Measurements from ENCODE around the gene RASD1.

The RASD1 gene

DNA sequence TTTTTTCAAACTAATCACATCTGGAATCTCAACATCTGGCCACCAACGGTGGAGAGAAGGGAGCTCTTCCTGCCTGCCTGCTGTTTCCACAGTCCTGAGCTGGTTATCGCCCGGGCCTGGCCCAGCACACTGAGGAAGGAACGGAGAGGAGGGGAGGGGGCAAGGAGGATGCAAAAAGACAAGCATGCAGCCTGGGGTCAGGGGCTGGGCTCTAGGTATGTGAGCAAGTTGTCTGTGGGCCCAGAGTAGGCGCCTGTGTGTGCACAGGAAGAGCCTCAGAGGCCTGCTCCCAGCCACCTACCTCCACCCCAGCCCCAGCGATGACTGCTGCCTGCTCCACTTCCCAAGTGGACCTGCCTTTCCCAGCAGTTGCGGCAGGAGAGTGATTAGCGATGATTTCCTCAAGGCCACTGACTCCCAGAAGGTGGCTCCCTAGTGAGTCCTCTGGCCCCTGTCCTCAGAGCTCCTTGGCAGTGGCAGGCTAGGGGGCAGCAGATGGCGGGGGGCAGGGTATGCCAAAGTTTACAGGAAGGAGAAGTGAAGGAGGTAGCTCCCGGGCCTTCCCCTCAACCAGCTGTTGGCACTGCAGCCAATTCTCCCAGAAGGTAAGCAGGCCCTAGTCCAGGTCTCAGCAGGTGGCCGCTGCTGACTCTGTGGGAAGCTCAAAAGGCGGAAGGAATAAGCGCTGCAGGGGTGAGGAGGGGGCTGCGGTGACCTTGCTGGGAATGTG is 27.0 kb upstream of the RASD1 start:
- no peaks in the 10 kb centered on the region for H3K36me3 Mint-ChIP-seq (ENCODE audit: insufficient read depth)
- no peak overlapping the region for H3K4me3 Mint-ChIP-seq
- ATAC-seq (replicated peaks; ENCODE audit: extremely low read depth, poor library complexity, severe bottlenecking) (no peak), DNase-seq (ENCODE audit: low spot score in 2 of 2) (no peak)
- H3K27ac Mint-ChIP-seq (ENCODE audit: low read depth): no peak overlapping the region
- no peaks in the 10 kb centered on the region for H3K27me3 Mint-ChIP-seq
- H3K9me3 Mint-ChIP-seq: no peaks in the 10 kb centered on the region
- no peaks in the 10 kb centered on the region for H3K4me1 Mint-ChIP-seq

DNA sequence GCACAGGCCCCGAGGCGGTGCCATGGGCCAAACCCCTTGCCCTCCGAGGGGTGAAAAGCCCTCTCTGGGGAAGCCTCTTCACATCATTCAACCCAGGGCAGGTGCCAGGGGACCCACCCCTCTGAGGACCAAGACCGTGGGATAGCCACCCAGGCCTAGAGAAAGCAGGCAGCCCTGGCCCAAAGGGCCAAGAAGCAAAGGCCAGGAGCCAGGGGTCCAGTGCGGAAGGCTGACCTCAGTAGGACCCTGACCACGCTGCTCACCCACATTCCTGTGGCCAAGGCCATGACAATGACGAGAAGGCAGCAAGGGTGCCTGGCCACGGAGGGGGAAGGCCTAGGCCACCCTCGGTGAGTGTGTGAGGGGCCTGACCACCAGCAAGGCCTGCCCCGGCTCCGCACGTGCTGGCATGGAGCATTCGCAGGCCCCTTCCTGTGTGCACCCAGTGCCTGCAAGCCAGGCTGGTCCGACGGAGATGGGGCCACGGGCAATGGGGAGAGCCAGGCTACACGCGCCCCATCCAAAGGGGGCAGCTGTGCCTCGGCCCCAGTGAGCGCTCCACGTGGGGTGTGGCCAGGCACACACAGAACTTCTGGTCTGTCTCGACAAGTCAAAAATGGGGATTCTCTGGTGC is 24.5 kb upstream of the RASD1 start:
- no peak overlapping the region for H3K27ac Mint-ChIP-seq (ENCODE audit: low read depth)
- no peaks in the 10 kb centered on the region for H3K27me3 Mint-ChIP-seq
- ATAC-seq (replicated peaks; ENCODE audit: extremely low read depth, poor library complexity, severe bottlenecking): no peak
- DNase-seq (ENCODE audit: low spot score in 2 of 2): no peak
- H3K4me1 Mint-ChIP-seq: peaks cover 5% of the 10 kb centered on the region
- H3K9me3 Mint-ChIP-seq: no peaks in the 10 kb centered on the region
- H3K4me3 Mint-ChIP-seq: no peak overlapping the region
- no peaks in the 10 kb centered on the region for H3K36me3 Mint-ChIP-seq (ENCODE audit: insufficient read depth)

DNA sequence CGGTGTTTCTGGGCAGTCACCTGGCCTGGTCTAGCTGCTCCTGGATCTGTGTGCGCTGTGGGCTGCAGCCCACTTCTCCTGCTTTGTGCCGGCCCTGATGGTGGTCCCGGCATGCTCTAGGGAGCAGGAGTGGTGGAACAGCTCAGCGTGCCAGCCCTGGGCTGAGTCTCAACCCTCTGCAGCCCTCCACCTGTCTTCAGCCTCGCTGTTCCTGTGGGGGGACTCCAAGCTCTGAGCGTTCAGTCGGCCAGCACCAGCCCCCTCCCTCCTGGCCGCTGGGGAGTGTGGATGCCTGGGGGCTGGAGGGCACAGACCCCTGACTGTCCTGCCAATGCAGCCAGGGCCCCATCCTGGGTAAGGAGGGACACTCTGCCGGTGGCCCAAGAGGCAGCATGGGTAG is 23.7 kb upstream of the RASD1 start:
- Mint-ChIP-seq H3K27me3 (no peaks in the 10 kb centered on the region), H3K36me3 (ENCODE audit: insufficient read depth) (no peaks in the 10 kb centered on the region), H3K4me1 (peaks cover 5% of the 10 kb centered on the region), H3K9me3 (no peaks in the 10 kb centered on the region), H3K4me3 (no peak overlapping the region), H3K27ac (ENCODE audit: low read depth) (no peak overlapping the region)
- no peak for DNase-seq (ENCODE audit: low spot score in 2 of 2)
- ATAC-seq (replicated peaks; ENCODE audit: extremely low read depth, poor library complexity, severe bottlenecking): no peak

DNA sequence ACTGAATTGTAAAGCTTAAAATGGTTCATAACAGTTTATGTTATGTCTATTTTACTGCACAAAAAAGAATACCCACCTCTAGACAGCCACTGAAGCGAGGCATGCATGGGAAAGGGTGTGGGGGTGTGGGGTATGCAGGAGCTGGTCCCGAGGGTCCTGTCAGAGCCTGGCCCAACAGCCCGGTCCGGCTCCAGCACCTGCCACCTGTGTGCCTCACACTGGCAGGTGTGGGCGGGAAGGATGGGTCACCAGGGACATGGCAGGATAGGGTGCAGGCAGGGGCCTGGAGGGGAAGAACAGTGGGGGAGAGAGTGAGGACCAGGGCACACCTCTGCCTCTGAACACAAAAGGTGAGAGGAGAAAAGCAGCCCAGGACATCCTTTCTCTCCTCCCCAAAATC is 22.8 kb upstream of the RASD1 start:
- ATAC-seq (replicated peaks; ENCODE audit: extremely low read depth, poor library complexity, severe bottlenecking): no peak
- H3K27ac Mint-ChIP-seq (ENCODE audit: low read depth): no peak overlapping the region
- no peaks in the 10 kb centered on the region for H3K36me3 Mint-ChIP-seq (ENCODE audit: insufficient read depth)
- H3K9me3 Mint-ChIP-seq: no peaks in the 10 kb centered on the region
- no peak for DNase-seq (ENCODE audit: low spot score in 2 of 2)
- peaks cover 5% of the 10 kb centered on the region for H3K4me1 Mint-ChIP-seq
- H3K27me3 Mint-ChIP-seq: no peaks in the 10 kb centered on the region
- H3K4me3 Mint-ChIP-seq: no peak overlapping the region

DNA sequence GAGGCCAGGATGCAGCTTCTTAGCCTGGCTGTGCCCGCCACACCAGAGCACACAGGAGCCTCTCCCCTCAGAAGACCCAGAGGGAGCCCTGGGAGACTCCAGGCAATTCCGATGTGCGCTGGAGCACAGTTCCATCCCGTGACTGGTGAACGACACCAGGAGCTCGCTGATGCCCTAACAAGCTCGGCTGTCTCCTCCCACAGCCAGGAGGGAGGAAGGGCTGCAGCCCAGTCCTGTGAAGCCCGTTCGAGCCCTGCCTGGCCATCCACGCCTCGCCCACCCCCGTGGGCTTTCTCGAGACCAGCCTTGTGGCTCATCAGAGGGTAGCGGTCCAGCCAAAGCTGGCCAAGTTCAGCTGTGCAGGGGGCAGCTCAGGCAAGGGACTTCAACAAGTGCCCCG is 21.8 kb upstream of the RASD1 start:
- peaks cover 5% of the 10 kb centered on the region for H3K4me1 Mint-ChIP-seq
- no peak for ATAC-seq (replicated peaks; ENCODE audit: extremely low read depth, poor library complexity, severe bottlenecking)
- no peak for DNase-seq (ENCODE audit: low spot score in 2 of 2)
- H3K36me3 Mint-ChIP-seq (ENCODE audit: insufficient read depth): no peaks in the 10 kb centered on the region
- H3K27ac Mint-ChIP-seq (ENCODE audit: low read depth): no peak overlapping the region
- no peaks in the 10 kb centered on the region for H3K27me3 Mint-ChIP-seq
- H3K9me3 Mint-ChIP-seq: no peaks in the 10 kb centered on the region
- no peak overlapping the region for H3K4me3 Mint-ChIP-seq

DNA sequence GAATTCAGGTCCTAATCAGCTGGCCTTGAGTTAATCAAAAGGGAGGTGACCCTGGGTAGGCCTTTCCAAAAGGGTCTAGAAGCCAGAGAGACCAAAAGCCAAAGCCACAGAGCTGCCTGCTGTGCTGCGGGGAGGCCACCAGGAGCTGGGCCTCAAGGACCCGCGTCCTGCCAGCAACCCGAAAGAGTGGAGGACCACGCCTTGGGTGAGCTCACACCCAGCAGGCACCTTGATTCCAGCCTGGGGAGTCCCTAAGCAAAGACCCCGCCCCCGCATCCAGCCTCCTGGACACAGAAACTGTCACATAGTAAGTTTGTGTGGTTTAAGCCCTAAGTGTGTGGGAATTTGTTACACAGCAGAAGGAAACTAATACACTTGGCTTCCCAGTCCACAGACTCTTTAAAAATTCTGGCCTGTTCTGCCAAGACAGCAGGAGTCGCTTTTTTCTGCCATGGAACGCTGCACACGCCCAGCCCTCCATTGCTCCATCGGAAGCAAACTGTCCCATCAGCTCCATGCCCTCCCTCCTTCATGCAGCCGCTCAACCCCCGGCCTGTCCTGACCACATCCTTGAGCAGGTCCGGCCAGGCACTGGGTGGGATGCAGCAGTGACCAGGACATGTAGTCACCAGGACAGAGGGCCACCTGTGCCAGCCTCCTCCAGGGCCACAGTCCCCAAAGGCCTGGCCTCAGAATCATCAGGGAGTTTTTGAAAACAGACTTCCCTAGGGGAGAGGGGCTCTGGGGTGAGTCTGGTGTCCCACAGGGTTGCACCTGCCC is 20.9 kb upstream of the RASD1 start:
- H3K36me3 Mint-ChIP-seq (ENCODE audit: insufficient read depth): no peaks in the 10 kb centered on the region
- H3K27me3 Mint-ChIP-seq: no peaks in the 10 kb centered on the region
- no peak for ATAC-seq (replicated peaks; ENCODE audit: extremely low read depth, poor library complexity, severe bottlenecking)
- H3K27ac Mint-ChIP-seq (ENCODE audit: low read depth): no peak overlapping the region
- H3K4me3 Mint-ChIP-seq: no peak overlapping the region
- no peaks in the 10 kb centered on the region for H3K9me3 Mint-ChIP-seq
- no peak for DNase-seq (ENCODE audit: low spot score in 2 of 2)
- peaks cover 5% of the 10 kb centered on the region for H3K4me1 Mint-ChIP-seq

DNA sequence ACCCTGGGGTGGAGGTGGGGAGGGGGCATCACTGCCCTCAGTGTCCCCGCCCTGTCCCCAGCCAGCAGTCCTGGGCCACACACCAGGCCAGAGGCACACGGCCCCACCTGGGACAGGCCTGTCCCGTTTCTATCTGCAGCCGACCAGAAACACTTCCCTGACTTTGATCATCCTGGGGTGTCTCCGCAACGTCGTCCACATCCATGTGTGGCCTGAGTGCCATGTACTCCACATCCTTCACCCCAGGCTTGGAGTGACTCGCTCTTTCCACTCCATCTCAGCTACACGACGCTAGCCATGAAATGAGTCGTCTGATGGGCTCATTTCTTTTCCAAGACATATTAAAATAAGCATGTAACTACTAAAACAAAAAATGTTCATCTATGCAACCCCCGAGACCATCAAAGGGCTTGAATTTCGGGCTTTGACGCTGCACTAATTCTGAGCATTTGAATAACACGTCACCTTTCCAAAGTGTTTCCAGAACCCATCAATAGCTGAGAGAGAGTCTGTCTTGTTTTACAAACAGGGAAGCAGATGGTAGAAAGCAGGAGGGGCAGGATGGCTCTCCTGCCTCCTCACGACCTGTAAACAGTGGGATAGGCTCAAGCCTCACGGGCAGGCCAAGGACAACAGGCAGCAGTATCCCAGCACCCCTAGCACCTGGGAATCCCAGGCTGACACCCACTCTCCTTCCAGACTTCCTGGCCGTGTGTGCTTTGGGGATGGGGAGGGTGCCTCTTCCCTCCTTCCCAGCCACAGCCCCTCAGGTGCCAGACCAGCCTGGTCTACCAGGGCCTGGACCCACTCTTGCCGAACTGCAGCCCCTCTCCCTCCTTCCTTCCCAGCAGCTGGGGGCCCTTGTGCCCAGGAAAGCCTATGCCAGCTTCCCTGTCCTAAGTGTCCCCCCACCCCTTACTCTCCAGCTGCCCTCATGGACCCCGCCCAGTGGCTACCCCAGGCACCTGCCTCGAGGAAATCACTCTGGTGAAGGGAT is 20.0 kb upstream of the RASD1 start:
- Mint-ChIP-seq H3K27ac (ENCODE audit: low read depth) (no peak overlapping the region), H3K27me3 (no peaks in the 10 kb centered on the region), H3K4me1 (peaks cover 5% of the 10 kb centered on the region), H3K4me3 (no peak overlapping the region), H3K9me3 (no peaks in the 10 kb centered on the region), H3K36me3 (ENCODE audit: insufficient read depth) (no peaks in the 10 kb centered on the region)
- no peak for ATAC-seq (replicated peaks; ENCODE audit: extremely low read depth, poor library complexity, severe bottlenecking)
- DNase-seq (ENCODE audit: low spot score in 2 of 2): no peak

DNA sequence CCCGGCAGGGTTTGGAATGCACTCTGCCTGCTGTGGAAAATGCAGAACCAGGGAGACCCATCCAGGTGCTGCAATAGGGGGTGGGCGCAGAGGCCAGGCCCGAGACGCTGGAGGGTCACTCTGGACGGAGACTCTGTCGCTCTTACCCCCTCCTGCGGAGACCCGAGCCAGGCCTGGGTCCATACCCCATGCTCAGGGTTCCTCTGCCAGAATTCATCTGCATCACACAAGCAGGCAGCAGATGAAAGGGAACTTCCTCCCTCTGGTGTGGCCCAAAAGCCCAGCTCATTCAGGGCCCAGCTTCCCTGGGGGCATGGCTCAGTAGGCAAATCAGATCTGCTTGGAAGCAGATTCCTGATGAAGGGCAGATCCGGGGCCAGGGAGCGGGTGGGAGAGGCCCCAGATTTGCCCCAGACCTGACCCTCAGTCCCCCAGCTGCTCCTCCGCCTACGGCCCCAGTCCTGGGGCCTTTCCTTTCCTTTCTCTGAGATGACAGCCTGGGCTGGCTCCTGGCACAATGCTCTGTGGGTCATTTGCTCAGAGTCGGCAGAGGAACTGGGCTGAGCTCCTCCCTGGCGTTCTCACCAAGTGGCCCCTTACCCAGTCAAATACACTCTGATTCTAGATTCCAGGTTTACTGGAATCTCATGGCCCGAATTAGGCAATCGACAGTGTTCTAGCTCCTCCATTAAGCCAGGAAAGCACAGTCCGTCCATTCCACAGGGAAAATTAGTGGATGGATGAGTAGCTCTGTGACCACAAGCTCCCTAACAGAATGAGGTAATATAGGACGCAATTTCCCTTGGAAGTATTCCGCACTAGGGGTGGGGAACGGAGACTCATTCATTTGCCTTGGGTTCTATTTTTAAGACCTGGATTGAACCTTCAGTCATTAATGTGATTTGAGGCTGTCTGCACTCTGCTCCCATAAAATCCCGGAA is 19.1 kb upstream of the RASD1 start:
- Mint-ChIP-seq H3K4me1 (peaks cover 5% of the 10 kb centered on the region), H3K4me3 (no peak overlapping the region)

DNA sequence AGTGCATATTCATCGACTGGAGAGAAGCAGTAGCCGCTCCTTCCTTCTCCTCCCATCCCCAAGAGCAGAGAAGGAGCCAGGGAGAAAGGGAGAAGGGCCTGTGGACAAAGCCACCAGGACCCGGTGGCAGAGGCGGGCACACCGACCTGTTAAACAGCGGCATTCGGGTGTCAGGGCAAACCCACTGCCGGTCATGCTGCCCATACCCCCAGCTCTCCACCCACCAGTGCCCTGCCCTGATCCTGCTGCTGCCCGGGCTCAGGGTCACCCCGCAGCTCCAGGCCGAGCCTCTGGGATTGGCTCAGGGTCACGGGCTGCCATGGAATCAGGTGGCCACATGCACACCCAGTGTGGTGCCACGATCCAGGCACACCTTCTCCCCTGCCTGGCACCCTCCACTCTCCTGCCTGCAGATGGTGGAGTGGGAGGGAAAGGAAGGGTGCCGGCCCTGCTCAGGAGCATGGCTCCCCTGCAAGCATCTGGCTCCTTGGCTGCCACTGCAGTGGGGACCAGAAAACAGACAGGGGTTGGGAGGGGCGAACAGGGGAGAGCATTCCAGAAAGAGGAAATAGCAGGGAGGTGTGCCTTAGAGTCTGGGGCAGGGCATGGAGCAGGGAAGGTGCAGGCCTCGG is 18.3 kb upstream of the RASD1 start:
- Mint-ChIP-seq H3K27ac (ENCODE audit: low read depth) (no peak overlapping the region), H3K4me1 (peaks cover 5% of the 10 kb centered on the region), H3K4me3 (no peak overlapping the region), H3K36me3 (ENCODE audit: insufficient read depth) (no peaks in the 10 kb centered on the region), H3K27me3 (no peaks in the 10 kb centered on the region), H3K9me3 (no peaks in the 10 kb centered on the region)
- ATAC-seq (replicated peaks; ENCODE audit: extremely low read depth, poor library complexity, severe bottlenecking): no peak
- no peak for DNase-seq (ENCODE audit: low spot score in 2 of 2)

More for the DNA sequence above, 19.1 kb upstream of the RASD1 start:
- DNase-seq (ENCODE audit: low spot score in 2 of 2) (no peak), ATAC-seq (replicated peaks; ENCODE audit: extremely low read depth, poor library complexity, severe bottlenecking) (no peak)
- Mint-ChIP-seq H3K27ac (ENCODE audit: low read depth) (no peak overlapping the region), H3K27me3 (no peaks in the 10 kb centered on the region), H3K36me3 (ENCODE audit: insufficient read depth) (no peaks in the 10 kb centered on the region), H3K9me3 (no peaks in the 10 kb centered on the region)

DNA sequence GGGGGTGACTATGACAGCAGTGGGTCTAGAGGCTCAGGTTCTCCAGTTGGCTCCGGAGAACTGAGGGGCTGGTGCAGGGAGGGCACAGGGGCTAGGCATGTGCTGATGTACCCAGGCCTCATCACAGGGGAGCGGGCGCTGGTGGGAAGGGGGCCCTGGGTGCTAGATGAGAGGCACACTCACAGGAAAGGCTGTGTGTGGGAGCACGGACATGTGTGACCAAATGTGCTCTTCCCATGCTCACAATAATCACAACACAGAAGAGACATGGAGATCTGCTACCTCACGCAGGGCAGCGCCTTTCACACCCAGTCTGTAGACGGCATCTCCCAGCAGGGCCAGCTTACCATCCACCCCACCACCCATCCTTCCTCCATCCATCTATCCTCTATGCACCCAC is 17.4 kb upstream of the RASD1 start:
- Mint-ChIP-seq H3K4me3 (no peak overlapping the region), H3K27me3 (no peaks in the 10 kb centered on the region), H3K36me3 (ENCODE audit: insufficient read depth) (no peaks in the 10 kb centered on the region), H3K4me1 (peaks cover 5% of the 10 kb centered on the region), H3K9me3 (no peaks in the 10 kb centered on the region), H3K27ac (ENCODE audit: low read depth) (no peak overlapping the region)
- DNase-seq (ENCODE audit: low spot score in 2 of 2) (no peak), ATAC-seq (replicated peaks; ENCODE audit: extremely low read depth, poor library complexity, severe bottlenecking) (no peak)

DNA sequence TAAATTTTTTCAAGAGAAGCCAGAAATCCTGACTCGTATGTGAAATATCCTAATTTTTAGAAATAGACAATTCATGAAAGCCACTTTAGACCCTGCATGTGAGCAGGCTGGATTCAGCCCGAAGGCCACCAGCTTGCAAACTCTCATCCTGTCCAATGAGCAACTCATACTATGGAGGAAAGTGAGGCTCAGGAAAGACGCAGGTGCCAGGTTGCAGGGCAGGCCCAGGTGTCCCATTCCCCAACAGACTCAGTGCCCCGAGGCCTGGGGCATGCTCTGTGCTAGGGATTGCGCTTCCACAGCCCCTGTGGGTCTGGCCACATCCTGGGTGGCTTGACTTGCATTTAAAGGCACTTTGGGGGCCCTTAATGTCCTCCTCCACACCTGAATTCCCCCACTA is 16.7 kb upstream of the RASD1 start:
- DNase-seq (ENCODE audit: low spot score in 2 of 2) (no peak), ATAC-seq (replicated peaks; ENCODE audit: extremely low read depth, poor library complexity, severe bottlenecking) (no peak)
- peaks cover 2% of the 10 kb centered on the region for H3K36me3 Mint-ChIP-seq (ENCODE audit: insufficient read depth)
- peaks cover 5% of the 10 kb centered on the region for H3K4me1 Mint-ChIP-seq
- no peaks in the 10 kb centered on the region for H3K9me3 Mint-ChIP-seq
- H3K27ac Mint-ChIP-seq (ENCODE audit: low read depth): no peak overlapping the region
- H3K4me3 Mint-ChIP-seq: no peak overlapping the region
- no peaks in the 10 kb centered on the region for H3K27me3 Mint-ChIP-seq
